Psoas muscle (tissue), 8 donors: ENCODE measurements around the gene ACACA. TPM values are rescaled to one million over a fixed set of nuclear protein-coding genes. Genes with fewer than 3 reads are reported as not detected.

Experiments
- ATAC-seq, 4 donors: fragments of 200-7000 bp; cut with Tn5 transposase; one replicate each; pipeline ENCODE4 v1.9.1; 2020; ENCODE audit warnings: moderate library complexity in 3 of 4, mild to moderate bottlenecking in 2 of 4
- DNase-seq, 2 donors: peaks; one replicate each; pipeline ENCODE4 v3.0.0-alpha.2; 2020
- H3K27ac ChIP-seq: fragments of 200-600 bp; one replicate; pipeline ENCODE4 v1.8.0; 2022
- H3K27me3 ChIP-seq, 3 donors: fragments of 200-600 bp in 1 of 3; one replicate each; pipeline versions ENCODE4 v1.6.1 to v1.8.0; 2013 to 2022; ENCODE audit warnings: low read length in 2 of 3, mild to moderate bottlenecking in 2 of 3, moderate library complexity in 1 of 3; ENCODE audit not compliant: insufficient read depth in 3 of 3
- H3K36me3 ChIP-seq, 2 donors: fragments of 200-600 bp in 1 of 2; one replicate each; pipeline versions ENCODE4 v1.6.1 to v1.8.0; 2013 to 2022; ENCODE audit warnings: low read depth in 1 of 2, mild to moderate bottlenecking in 1 of 2, moderate library complexity in 1 of 2; ENCODE audit not compliant: insufficient read depth in 1 of 2
- H3K4me1 ChIP-seq: fragments of 200-600 bp; one replicate; pipeline ENCODE4 v1.8.0; 2022
- H3K4me3 ChIP-seq: fragments of 200-600 bp; one replicate; pipeline ENCODE4 v1.8.0; 2022; ENCODE audit warnings: mild to moderate bottlenecking
- H3K9me3 ChIP-seq: fragments of 200-600 bp; one replicate; pipeline ENCODE4 v1.8.0; 2022
- CTCF ChIP-seq: fragments of 200-600 bp; IDR thresholded peaks from one replicate; pipeline ENCODE4 v1.8.0; 2022; ENCODE audit warnings: antibody characterized with exemption
- WGBS, 3 donors: extraction: QIAGEN DNeasy Blood & Tissue Kit; methylation state at CpG; one replicate each; pipeline versions ENCODE4 v1.1.6 to v1.1.7; 2013; 5-methylcytosine and 5-hydroxymethylcytosine counted together
- intact Hi-C, 2 donors: fragments of 100-400 bp; cut with DNase I; formaldehyde crosslinking; loops; one replicate each; pipeline versions ENCODE4 v1.11.0 to v1.14.2; 2022
- polyA plus RNA-seq, 3 donors: library from polyadenylated mRNA; stranded (reverse); fragments of 200-250 nt; gene quantifications; one replicate each; pipeline ENCODE4 v1.2.3, GENCODE V29; 2013
- total RNA-seq, 4 donors: library from RNA; stranded (reverse); fragmentation: NEBNext Ultra II Directional in 2 of 4; extraction: Animal tissue kit (Norgen Biotek cat#: 25700) in 2 of 4; gene quantifications; one replicate each; pipeline versions ENCODE4 v1.2.1 to v1.2.4, GENCODE V29; 2021 to 2023
- donor health status: healthy with polysubstance abuse.
- donor health status: DM: no; HTN: no; CAD: no; lungs with moderate emphysema.
- donor health status: Bipolar disorder and iron deficiency.
- donor health status: healthy.
- donor health status: DM: yes; HTN: yes; CAD: no.
- donor health status: DM: no; HTN: no; CAD: no.
- donor health status: DM: no; HTN: no; CAD: no.
- donor health status: DM: yes; HTN: yes; CAD: no.

ACACA gene
- total and polyA plus RNA-seq, 7 donors = 7.2 to 42.6 (median 21.5) TPM

- no peak overlapping the region for H3K4me3 ChIP-seq
- 38 to 55% (median 42%) methylated on average over 5 of the region's 5 CpGs for WGBS, 3 donors
- intact Hi-C loops = loop anchor here in 1 of 2 donors (5.0 kb wide), 1 partner anchor 185 kb away; no protein-coding TSS in a partner anchor
- H3K9me3 ChIP-seq = no peaks in the 10 kb centered on the region
- peaks cover 0 to 21% of the 10 kb centered on the region in 2 donors for H3K36me3 ChIP-seq
- no peak for TF ChIP-seq CTCF
- H3K27ac ChIP-seq = peak overlapping the region; percentile 73
- DNase-seq = no peak
- no peaks in the 10 kb centered on the region for H3K27me3 ChIP-seq
- peak; percentile 94 to 95 (median 95) for ATAC-seq
- H3K4me1 ChIP-seq = peaks cover 13% of the 10 kb centered on the region
Observed at GRCh38 chr17:37327341-37328090, 79.1 kb downstream of the ACACA start.

DNA sequence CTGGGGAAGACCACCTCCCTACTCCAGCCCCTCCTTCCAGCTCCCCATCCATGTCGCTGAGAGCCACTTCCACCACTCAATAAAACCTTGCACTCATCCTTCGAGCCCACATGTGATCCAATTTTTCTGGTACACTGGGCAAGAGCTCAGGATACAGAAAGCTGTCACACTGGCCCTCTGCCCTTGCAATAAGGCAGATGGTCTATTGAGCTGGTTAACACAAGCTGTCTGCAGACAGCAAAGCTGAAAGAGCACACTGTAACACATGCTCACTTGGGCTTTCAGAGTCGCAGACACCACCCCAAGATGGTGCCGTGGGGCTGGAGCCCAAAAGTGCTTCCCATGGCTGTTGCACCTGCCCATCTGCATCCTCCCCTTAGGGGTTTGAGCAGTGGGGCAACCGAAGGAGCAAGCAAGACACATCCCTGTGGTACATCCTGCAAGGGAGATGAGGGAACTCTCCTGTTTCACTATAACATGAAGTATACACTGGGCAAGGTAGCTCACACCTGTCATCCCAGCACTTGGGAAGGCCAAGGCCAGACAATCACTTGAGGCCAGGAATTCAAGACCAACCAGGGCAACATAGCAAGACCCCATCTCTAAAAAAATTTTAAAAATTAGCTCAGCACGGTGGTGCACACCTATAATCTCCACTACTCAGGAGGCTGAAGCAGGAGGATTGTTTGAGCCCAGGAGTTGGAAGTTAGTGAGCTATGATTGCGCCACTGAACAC is 83.6 kb downstream of the ACACA start:
- Histone ChIP-seq H3K4me1 (peaks cover 6% of the 10 kb centered on the region), H3K9me3 (no peaks in the 10 kb centered on the region), H3K4me3 (no peak overlapping the region), H3K27ac (no peak overlapping the region), H3K27me3 (no peaks in the 10 kb centered on the region), H3K36me3 (no peaks in the 10 kb centered on the region)
- WGBS, 3 donors = 78 to 85% (median 79%) methylated on average over 7 of the region's 7 CpGs
- DNase-seq (no peak), ATAC-seq (no peak)
- intact Hi-C loops = no loop called here
- TF ChIP-seq CTCF = no peak

DNA sequence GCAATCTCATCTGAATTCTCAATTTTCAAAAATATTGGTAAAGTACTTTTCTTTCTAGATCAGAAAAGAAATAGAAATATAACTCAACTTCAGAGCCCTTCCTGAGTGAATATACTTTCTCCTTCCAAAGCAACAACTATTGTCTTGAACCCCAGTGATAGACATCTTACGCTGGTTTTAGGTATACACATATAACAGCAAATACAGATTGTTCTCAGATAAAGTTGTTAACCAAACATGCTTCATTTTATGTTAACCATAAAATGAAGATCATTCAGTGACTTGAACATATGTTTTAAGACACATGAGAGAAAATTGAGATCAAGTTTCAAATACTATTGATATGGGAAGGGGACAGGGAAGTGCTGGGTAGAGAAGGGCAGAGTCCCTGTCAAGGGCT is 84.5 kb downstream of the ACACA start:
- no peak for TF ChIP-seq CTCF
- H3K27me3 ChIP-seq = no peaks in the 10 kb centered on the region
- no peak for DNase-seq
- no peaks in the 10 kb centered on the region for H3K9me3 ChIP-seq
- no peaks in the 10 kb centered on the region for H3K4me1 ChIP-seq
- 98 to 100% (median 99%) methylated on average over 1 of the region's 1 CpG for WGBS, 3 donors
- H3K36me3 ChIP-seq = no peaks in the 10 kb centered on the region
- intact Hi-C loops = no loop called here
- H3K4me3 ChIP-seq = no peak overlapping the region
- ATAC-seq = no peak
- no peak overlapping the region for H3K27ac ChIP-seq

- Histone ChIP-seq H3K9me3 (no peaks in the 10 kb centered on the region), H3K27me3 (no peaks in the 10 kb centered on the region), H3K4me1 (no peaks in the 10 kb centered on the region), H3K27ac (no peak overlapping the region), H3K36me3 (no peaks in the 10 kb centered on the region), H3K4me3 (no peak overlapping the region)
- TF ChIP-seq CTCF = no peak
- intact Hi-C loops = no loop called here
- DNase-seq = no peak
- WGBS, 3 donors = 84 to 86% (median 86%) methylated on average over 3 of the region's 3 CpGs
- no peak for ATAC-seq
Observed at GRCh38 chr17:37318931-37319594, 87.6 kb downstream of the ACACA start.
